HG02763 (cell line): ENCODE data around the gene MOV10.
"Not testable (repeated sequence)": the region's sequence is repeated elsewhere in the genome, so short reads cannot be mapped to it uniquely, and the experiment has no call there.

ENCODE experiments used
- ATAC-seq: cut with Tn5 transposase; IDR thresholded peaks from one replicate; pipeline ENCODE4 v1.9.1; 2021; ENCODE audit warnings: mild to moderate bottlenecking, moderate library complexity; ENCODE audit not compliant: unreplicated experiment

MOV10 gene

DNA sequence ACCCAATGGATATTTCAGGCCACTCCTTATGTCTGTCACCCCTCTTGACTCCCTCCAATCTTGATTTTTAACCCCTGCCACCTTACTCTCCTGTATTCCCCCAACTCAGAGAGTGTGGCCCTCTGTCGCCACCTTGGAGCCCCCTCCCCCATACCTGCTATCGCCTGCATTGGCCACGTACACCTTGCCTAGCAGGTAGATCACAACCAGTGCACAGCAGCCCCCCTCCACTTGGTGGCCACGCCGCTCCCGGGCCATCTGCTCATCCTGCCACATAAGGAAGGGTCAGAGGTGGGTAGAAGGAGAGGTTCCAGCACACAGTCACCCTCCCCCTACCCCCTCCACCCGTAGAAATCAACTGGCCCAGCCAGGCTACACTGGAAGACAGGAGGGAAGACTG, 37.7 kb downstream of the MOV10 start:
- no peak for ATAC-seq

DNA sequence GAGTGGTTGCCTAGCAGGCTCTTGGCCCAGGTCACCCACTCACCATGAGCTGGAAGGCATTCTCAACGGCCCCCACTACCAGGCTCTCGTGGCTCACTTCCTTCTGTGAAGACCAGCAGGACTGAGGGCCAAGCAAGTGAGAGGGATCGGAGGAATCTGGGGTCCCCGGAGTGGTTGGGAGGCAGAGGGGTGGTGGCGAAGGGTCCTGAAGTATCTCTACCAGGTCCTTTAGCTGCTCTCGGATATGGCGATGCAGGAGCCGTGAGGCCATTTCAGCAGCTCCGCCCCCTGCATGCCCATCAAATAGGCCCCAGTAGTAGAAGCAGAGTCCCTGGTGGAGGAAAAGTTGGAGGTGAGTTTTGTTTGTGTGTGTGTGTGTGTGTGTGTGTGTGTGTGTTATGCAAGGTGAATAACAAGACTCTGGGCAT, 38.3 kb downstream of the MOV10 start:
- ATAC-seq = no peak

DNA sequence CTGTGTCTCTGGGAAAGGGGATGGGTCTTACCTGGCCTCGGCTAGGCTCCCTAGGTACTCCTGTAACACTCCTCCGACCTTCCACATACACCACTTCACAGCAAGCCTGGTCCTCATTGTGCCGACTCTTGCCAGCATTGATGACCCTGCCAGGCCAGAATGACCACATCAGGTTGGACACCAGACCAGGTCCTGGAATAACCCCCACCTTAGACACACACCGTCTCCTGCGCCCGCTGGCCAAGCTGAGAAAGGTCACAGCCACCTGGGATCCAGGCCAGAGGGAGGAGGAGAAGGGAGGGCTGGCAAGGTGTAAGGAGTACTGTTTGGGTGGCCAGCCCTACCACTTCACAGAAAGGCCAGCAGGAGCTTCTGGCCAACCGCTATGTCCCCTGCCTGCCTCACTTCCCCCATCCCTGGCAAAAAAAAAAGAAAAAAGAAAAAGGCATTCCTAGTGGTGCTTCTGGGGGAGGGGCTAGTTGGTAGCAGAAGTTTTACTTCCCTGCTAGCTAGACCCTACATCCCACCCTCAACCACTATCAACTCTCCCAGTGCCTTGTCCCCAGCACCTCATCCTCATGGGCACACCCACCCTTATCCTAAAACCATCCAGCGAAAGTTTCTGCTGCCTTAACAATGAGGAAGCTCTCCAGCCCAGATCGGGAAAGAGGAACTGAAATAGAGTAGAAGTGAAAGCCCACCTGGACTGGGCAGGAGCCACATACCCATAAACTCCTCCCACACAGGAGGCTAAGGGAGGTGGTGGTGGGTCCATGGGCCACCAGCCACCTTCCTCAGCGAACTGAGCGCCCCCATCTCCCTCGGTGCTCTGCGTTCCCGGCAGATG, 39.2 kb downstream of the MOV10 start:
- ATAC-seq = no peak

DNA sequence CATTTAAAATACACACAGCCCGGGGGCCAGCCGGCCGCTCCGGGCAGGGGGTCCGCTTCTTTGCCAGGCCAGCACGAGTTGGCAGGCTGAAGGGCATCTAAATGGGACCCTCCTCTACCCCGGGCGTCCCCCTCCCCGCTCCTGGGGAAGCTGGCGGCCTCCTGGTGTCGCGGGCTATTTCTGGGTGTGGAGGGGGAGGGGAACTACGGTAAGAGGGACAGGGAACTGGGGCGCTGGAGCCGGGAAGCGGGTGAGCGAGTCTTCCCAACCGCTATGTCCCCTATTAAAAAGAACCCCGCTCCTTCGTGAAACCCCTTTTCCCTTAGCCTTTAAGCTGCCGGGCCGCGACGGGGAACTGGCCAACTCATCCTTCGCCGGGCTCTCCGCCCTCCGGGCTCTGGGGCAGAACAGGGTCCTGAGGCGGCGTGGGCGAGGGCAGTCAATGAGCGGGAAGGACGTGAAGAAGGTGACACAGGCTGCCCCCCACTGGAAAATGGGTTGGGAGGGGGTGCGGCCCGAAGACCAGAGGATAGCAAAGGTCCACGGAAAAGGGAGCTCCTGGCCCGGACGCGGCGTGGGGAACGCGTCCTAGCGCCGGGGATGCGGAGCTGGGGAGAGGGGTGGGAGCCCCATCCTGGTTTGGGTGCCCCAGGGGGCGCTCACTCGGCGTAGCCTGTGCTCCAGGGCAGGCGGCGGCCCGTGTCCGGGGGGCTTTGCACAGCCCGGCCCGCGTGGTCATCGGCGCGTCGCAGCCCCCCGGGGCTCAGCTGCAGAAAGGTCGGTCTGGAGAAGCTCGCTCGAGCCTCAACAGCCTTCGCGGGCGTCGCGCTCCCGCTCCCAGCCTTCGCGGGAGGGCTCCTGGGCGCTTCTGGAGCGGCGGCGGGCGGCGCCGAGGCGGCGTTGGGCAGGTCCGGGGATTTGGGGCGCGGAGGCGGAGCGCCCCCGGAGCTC, 40.1 kb downstream of the MOV10 start:
- peak; percentile 17 for ATAC-seq

DNA sequence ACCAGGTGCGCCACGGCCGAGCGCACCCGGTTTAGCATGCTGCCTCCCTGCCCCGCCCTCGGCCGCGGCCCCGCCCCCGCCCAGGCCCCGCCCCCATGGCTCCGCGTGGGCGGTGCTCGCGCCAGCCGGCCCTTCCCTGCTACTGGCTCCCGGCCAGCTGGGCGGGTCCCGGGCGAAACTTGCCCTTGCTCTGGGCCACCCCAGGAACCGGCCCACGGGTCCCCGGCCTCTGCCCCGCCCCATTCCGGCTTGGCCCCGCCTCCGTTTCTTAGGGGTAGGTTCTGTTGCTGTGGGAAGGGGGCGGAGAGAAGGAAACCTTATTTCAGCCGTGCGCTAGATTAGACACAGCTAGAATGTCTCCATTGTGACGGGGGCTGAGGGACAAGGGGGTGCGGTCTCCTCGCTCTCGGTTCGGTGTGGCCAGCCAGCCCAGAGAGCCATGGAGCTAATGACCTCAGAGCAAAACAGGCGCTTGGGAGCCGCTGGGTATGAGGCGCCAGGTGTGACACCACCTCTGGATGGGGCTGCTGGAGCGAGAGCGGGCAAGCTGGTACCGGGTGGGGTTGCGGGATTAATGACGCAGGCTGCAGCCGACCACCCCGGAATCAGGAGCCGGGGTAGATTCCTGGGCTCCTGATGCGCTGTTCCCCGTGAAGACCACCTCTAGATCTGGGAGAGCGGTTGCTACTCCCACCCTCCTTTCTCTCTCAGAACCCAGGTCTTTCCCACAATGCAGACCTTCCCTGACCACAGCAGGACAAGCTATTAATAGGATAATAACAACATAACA, 41.0 kb downstream of the MOV10 start, which contains the start of gene PPM1J:
TSS of gene PPM1J (minus strand) at position 69 of the 790 bp plus-strand sequence. CDS start at position 38, 31 bp downstream.
- peak; percentile 77 for ATAC-seq

DNA sequence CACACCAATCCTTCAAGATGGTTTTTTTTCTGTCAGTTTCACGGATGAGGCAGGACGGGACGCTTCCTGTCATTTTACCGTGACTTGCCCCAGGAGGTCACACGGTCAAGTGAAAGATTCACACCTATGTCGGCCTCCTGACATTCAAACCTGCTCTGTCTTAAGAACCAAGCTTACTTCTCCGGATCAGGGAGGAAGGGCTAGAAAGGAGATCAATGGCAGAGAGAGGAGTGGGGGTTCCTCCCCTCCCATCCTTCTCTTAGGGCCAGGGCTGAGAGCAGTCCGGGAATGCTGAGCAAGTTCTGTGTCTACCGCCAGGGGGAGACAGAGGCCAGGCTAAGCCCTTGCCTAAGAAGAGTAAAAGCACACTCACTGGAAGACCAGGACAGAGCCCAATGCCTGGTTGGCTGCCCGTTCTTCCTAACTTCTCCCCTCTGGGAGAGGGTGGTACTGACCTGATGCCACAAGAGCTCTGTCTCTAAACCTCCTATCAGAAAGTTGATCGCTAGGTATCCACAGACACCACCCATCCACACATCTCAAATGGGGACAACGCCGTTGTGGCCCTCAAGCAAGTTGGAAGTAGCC, 41.8 kb downstream of the MOV10 start:
- no peak for ATAC-seq

DNA sequence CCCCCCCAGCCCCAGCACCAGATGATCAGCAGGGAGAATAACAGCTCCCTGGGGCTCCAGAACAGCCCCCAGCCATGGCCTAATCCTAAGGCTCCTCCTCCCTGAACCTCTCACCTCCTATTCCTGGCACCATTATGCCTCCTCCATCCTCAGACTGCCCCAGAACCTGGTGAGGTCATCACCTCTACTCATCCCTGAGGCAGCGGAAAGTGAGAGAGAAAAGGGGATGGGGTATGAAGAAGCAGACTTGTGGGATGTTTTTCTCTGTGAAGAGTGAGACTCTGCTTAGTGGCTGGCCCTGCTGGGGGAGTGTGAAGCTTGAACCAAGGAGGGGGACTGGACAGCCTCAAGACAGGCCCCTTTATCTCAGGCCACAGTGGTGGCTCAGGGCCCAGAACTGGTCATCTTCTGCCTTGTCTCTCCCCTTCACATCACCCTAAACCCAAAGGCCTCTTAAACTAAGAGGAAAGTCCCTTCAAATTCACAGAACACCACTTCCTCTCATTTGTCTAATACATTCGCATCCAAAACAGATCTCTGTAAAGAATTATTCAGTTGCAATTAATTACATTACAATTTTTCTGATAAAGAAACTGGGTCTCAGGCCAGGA, 42.9 kb downstream of the MOV10 start:
- ATAC-seq = no peak

DNA sequence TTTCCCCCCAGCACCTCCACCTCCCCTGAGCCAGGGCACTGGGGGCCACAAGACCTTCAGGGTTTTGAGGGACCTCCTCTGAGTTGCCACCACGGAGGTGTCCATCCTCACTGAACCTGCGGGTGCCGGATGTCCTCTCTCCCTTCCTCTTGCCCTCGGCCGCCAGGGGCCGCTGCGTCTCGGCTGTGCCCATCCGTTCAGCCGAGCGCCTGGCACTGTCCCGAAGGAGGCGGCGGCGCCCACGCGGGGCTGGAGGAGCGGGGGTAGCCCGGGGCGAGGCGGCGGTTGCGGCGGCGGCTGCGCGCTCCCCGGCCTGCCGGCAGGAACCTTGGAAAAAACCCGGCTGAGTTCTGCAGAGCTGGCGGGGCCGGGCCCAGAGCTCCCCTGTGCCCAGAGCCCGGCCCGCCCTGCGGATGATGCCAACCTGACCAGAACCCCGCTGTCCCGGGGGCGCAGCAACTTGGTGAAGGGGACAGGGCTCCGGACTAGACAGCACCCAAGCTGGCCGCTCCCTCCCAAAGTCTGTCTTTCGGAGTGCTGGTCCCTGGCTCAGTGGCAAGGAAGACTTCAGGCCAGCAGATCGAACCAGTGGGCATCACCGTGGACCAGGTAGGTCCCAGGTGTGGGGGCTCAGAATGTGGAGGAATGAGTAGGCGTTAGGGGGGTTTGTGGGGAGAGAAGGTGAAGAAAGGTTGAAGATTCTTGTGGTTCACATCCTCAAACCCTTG, 44.4 kb downstream of the MOV10 start:
- ATAC-seq = no peak

DNA sequence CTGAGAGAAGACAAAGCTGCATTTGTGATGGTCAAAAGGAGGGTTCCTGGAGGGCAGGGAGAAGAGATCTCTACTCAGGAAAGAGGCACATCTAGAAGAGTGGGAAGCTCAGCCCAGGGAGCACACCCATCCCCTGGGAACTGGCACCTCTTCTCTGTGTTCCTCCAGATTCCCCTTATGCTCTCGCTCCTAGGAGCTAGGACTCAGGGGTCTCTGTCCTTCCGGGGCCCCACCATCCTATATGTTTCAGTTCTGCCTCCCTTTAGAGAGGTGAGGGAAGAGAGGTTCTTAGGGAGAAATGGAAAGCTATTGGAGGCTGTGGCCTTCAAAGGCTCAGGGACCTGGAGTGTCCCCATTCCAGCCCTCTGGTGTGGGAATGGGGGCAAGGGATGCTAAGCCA, 45.2 kb downstream of the MOV10 start:
- no peak for ATAC-seq

DNA sequence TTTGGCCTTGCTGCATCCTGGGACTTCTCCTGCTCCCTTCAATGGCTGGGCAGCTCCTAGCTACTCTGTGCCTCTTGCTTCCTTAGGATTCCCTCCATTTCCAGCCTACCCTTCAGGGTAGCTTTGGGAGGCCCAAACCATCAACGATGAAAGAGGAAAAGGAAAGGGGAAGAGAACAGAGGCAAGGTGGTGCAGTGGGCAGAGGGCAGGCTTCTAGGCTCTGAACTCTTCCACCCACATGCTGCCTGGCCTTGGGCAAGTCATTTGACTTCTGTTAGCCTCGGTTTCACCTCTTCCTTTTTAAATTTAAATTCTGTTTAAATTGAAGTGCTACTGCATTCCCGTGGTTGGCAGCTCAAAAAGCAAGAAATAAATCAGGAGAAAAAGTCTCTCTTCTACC, 46.3 kb downstream of the MOV10 start:
- ATAC-seq = no peak

DNA sequence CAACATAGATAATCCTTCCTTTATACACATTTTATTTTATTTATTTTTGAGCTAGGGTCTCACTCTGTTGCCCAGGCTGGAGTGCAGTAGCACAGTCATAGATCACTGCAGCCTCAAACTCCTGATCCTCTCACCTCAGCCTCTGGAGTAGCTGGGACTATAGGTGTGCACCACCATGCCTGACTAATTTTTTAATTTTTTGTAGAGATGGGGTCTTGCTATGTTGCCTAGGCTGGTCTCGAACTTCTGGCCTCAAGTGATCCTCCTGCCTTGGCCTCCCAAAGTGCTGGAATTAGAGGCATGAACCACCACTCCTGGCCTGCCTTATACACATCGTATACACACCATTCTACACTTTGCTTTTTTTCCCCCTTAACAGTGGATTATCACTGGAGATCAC, 46.8 kb downstream of the MOV10 start:
- ATAC-seq = not testable (repeated sequence)

DNA sequence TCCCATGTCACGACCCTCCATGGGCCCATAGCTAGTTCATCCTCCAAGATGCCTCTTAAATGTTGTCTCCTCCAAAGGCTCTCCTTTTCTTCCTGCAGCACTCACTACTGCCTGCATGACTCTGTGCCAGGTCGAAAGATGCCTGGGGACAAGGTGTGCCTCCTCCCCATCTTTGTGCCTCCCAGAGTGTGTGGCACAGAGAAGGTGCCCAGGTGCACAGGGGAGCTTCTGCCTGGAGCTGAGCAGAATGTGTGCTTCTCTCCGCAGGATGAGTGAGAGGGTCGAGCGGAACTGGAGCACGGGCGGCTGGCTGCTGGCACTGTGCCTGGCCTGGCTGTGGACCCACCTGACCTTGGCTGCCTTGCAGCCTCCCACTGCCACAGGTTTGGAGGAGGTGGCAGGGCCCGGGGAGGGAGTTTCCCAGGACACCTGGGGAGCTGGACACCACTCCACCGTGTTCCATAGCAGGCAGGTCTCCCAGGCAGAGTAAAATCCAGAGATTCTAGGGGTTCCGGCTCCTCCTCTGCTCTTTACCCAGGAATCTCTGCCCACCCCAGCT, 47.6 kb downstream of the MOV10 start:
- ATAC-seq = no peak

DNA sequence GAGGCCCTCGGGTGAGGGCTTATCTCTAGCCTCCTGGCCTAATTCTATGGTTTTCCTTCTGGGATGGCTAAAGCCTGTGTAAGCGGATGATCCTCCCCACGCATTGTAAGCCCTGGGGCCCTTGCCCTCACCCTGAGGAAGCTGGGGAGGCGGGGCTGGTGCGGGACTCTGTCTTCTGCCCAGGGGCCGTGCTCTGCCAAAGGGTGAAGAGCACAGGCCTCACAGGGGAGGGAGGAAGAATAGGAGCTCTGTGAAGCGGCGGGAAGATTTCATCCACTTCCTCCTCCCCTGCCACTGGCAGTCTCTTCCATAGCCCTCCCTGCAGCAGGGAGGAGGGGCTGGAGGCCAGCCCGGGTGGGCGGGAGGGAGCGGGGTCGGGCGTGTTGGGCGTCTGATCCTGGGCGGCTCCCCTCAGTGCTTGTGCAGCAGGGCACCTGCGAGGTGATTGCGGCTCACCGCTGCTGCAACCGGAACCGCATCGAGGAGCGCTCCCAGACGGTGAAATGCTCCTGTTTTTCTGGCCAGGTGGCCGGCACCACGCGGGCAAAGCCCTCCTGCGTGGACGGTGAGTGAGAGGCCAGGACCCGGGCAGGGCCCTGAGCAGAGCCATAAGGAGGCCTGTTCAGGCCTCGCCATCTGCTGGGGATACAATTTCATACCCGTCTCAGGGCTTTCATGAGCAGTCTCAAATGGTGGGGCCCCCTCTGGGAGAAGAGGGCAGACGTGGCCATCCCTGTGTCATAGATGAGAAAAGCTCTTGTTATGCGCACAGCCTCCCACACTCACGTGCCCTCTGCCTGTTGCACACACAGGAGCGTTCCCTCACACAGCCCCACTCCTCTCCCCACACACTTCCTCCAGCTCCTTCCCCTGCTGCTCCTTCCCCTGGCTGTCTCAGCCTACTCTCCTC, 48.4 kb downstream of the MOV10 start:
- ATAC-seq = no peak

DNA sequence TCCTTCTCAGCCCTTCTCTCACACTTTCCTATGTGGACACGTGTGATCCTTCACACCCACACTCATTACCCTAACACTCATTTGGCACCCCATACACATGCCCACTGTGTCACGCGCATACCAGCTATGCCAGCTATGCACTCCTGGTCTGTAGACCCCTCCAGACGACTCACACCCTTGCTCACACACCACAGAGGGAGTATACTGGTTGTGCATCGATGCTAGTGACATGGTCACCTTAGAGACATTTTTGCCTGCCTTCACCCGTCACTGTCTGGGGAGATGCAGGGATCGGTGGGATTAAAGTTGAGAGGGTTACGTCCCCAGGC, 49.0 kb downstream of the MOV10 start:
- ATAC-seq = no peak

DNA sequence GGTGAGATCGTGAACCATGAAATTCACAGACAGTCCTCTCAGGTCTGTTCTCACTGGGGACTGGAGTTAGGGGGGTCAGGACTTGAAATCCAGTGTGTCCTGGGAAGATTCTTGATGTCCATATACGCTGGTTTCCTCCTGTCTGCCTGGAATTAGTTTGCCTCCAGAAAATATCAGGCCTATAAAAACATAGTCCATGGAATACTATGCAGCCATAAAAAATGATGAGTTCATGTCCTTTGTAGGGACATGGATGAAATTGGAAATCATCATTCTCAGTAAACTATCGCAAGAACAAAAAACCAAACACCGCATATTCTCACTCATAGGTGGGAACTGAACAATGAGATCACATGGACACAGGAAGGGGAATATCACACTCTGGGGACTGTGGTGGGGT, 49.8 kb downstream of the MOV10 start:
- ATAC-seq = not testable (repeated sequence)

DNA sequence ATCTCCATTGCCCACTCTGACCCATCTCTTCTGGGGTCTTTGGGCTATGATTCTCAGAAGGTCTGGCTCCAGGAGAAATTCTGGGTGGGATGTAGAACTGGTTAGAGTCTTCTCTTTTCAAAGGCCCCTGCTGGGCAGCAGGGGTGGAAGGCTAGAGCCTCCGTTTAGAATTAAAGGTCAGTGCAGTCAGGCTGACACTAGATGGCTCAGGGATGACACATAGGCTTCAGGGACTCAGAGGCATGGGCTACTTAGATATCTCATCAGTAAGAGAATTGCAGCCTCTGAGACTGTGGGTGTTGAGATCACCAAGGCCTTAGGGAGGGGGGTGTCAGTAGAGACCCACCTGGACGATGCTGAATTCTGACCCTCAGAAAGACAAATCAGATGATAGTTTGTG, 53.3 kb downstream of the MOV10 start:
- no peak for ATAC-seq

DNA sequence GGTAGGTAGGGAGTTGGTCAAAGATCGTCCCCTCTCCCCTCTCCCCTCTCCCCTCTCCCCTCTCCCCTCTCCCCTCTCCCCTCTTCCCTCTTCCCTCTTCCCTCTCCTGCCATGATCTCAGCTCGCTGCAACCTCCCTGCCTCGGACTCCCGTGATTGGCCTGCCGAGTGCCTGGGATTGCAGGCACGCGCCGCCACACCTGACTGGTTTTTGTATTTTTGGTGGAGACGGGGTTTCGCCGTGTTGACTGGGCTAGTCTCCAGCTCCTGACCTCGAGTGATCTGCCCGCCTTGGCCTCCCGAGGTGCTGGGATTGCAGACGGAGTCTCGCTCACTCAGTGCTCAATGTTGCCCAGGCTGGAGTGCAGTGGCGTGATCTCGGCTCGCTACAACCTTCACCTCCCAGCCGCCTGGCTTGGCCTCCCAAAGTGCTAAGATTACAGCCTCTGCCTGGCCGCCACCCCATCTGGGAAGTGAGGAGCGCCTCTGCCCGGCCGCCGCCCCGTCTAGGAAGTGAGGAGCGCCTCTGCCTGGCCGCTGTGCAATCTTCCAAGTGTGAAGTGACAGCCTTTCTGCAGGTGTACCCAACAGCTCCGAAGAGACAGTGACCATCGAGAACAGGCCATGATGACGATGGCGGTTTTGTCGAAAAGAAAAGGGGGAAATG, 54.0 kb downstream of the MOV10 start:
- ATAC-seq = not testable (repeated sequence)

DNA sequence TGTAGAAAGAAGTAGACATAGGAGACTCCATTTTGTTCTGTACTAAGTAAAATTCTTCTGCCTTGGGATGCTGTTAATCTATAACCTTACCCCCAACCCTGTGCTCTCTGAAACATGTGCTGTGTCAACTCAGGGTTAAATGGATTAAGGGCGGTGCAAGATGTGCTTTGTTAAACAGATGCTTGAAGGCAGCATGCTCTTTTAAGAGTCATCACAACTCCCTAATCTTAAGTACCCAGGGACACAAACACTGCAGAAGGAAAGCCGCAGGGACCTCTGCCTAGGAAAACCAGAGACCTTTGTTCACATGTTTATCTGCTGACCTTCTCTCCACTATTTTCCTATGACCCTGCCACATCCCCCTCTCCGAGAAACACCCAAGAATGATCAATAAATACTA, 54.6 kb downstream of the MOV10 start:
- not testable (repeated sequence) for ATAC-seq
